ENCODE data around the gene RTN4IP1. TPM values are rescaled to one million over a fixed set of nuclear protein-coding genes. Genes with fewer than 3 reads are reported as not detected.

Gene RTN4IP1
- total RNA-seq, 2 donors from 2014 or later, result 7.1 to 8.9 TPM

DNA sequence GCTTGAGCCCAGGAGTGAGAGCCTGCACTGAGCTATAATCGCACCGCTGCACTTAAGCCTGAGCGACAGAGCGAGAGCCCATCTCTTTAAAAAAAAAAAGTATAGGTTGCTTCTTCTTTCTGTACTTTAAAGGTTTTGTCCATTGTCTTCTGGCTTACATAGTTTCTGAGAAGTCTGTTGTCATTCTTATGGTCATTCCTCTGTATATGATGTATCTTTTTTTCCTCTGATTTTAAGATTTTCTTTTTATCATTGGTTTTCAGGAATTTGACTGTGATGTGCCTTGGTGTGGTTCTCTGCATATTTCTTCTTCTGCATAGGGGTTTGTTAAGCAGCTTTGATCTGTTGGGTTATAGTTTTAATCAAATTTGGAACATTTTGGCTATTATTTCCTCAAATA, 29.2 kb upstream of the RTN4IP1 start:
- Histone ChIP-seq H3K4me3 (ENCODE audit: low read length) (no peak overlapping the region), H3K4me1 (ENCODE audit: control insufficient read depth, insufficient read depth, low read length) (no peaks in the 10 kb centered on the region), H3K27ac (ENCODE audit: low read depth, low read length) (no peak overlapping the region), H3K27me3 (ENCODE audit: control insufficient read depth, insufficient read depth, low read length, poor library complexity, severe bottlenecking) (no peaks in the 10 kb centered on the region), H3K36me3 (ENCODE audit: control insufficient read depth, insufficient read depth, low read length) (peaks cover 69% of the 10 kb centered on the region), H3K9me3 (ENCODE audit: control insufficient read depth, low read length) (peaks cover 15% of the 10 kb centered on the region), H3K9ac (ENCODE audit: extremely low read depth, low read length, poor library complexity, severe bottlenecking) (no peak overlapping the region)
- H3K27ac Mint-ChIP-seq, result no peak overlapping the region
- WGBS, 2 experiments (ENCODE audit: insufficient coverage in 1 of 2, insufficient read length in 1 of 2), result 99 to 100% methylated on average over 3 to 4 of the region's 4 CpGs
- no peaks in the 10 kb centered on the region for H3K4me1 Mint-ChIP-seq
- peaks cover 76% of the 10 kb centered on the region for H3K36me3 Mint-ChIP-seq (ENCODE audit: low read depth)
- TF ChIP-seq, protein P1, sequence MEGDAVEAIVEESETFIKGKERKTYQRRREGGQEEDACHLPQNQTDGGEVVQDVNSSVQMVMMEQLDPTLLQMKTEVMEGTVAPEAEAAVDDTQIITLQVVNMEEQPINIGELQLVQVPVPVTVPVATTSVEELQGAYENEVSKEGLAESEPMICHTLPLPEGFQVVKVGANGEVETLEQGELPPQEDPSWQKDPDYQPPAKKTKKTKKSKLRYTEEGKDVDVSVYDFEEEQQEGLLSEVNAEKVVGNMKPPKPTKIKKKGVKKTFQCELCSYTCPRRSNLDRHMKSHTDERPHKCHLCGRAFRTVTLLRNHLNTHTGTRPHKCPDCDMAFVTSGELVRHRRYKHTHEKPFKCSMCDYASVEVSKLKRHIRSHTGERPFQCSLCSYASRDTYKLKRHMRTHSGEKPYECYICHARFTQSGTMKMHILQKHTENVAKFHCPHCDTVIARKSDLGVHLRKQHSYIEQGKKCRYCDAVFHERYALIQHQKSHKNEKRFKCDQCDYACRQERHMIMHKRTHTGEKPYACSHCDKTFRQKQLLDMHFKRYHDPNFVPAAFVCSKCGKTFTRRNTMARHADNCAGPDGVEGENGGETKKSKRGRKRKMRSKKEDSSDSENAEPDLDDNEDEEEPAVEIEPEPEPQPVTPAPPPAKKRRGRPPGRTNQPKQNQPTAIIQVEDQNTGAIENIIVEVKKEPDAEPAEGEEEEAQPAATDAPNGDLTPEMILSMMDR (conservative IDR thresholded peaks at IDR 0.05), result no peak
- H3K9me3 Mint-ChIP-seq, result peaks cover 15% of the 10 kb centered on the region
- H3K27me3 Mint-ChIP-seq (ENCODE audit: insufficient read depth), result no peaks in the 10 kb centered on the region
- no peak overlapping the region for H3K4me3 Mint-ChIP-seq
- DNase-seq, result no peak

DNA sequence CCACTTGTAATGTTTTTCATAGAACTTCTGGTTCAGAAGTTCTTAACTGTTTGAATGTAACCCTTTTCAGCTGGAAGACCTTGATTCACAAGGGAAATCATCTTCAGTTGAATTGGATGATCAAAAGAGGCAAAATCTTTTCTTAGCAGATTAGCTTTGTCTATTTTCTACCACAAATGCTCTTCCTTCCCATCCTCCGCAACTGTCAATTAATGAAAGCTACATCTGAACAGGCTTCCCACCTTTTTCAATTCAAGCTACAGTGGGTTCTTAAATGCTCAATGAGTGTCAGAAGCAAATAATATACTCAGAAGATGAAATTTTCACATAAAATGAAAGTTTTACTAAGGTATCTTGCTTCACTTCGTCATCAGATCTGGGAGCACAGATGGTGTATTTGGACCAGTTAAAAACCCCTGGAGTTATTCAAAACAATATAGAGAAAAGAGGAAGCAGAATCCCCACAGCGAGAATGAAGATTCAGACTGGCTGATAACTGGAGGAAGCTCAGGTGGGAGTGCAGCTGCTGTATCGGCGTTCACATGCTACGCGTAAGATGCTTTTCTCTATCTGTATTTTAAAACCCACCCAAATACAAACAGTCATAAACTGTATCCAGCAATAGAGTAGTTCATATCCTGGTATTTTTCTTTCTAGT, 19.5 kb upstream of the RTN4IP1 start:
- H3K4me3 Mint-ChIP-seq, result no peak overlapping the region
- Histone ChIP-seq H3K4me3 (ENCODE audit: low read length) (no peak overlapping the region), H3K9ac (ENCODE audit: extremely low read depth, low read length, poor library complexity, severe bottlenecking) (no peak overlapping the region), H3K27ac (ENCODE audit: low read depth, low read length) (no peak overlapping the region), H3K36me3 (ENCODE audit: control insufficient read depth, insufficient read depth, low read length) (peaks cover 57% of the 10 kb centered on the region), H3K9me3 (ENCODE audit: control insufficient read depth, low read length) (no peaks in the 10 kb centered on the region), H3K4me1 (ENCODE audit: control insufficient read depth, insufficient read depth, low read length) (no peaks in the 10 kb centered on the region), H3K27me3 (ENCODE audit: control insufficient read depth, insufficient read depth, low read length, poor library complexity, severe bottlenecking) (no peaks in the 10 kb centered on the region)
- peaks cover 46% of the 10 kb centered on the region for H3K36me3 Mint-ChIP-seq (ENCODE audit: low read depth)
- H3K27ac Mint-ChIP-seq, result no peak overlapping the region
- no peaks in the 10 kb centered on the region for H3K27me3 Mint-ChIP-seq (ENCODE audit: insufficient read depth)
- WGBS, 2 experiments (ENCODE audit: insufficient coverage in 1 of 2, insufficient read length in 1 of 2), result 95% methylated on average over 7 of the region's 7 CpGs; no CpG with 5 or more reads in 1 of the 2 experiments
- no peak for DNase-seq
- TF ChIP-seq, protein P1 (conservative IDR thresholded peaks at IDR 0.05), result no peak
- no peaks in the 10 kb centered on the region for H3K4me1 Mint-ChIP-seq
- H3K9me3 Mint-ChIP-seq, result no peaks in the 10 kb centered on the region

DNA sequence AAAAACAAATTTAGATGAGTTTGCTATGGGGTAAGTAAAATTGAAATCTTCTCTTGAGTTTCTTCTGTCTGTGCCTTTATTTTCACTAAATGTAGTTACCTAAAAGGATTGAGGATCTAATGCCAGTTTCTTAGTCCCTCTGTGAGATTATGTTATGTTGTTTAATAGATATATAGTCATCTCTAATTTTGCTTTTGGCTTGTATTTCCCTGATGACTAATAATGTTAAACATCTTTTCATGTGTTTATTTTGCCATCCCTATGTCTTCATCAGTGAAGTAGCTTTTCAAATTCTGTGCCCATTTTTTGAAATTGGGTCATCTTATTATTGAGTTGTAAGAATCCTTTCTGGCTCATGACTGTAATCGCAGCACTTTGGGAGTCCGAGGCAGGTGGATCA, 13.8 kb upstream of the RTN4IP1 start:
- TF ChIP-seq, protein P1 (conservative IDR thresholded peaks at IDR 0.05), result no peak
- Histone ChIP-seq H3K27me3 (ENCODE audit: control insufficient read depth, insufficient read depth, low read length, poor library complexity, severe bottlenecking) (no peaks in the 10 kb centered on the region), H3K36me3 (ENCODE audit: control insufficient read depth, insufficient read depth, low read length) (peaks cover 49% of the 10 kb centered on the region), H3K27ac (ENCODE audit: low read depth, low read length) (no peak overlapping the region), H3K9ac (ENCODE audit: extremely low read depth, low read length, poor library complexity, severe bottlenecking) (no peak overlapping the region), H3K4me1 (ENCODE audit: control insufficient read depth, insufficient read depth, low read length) (no peaks in the 10 kb centered on the region), H3K9me3 (ENCODE audit: control insufficient read depth, low read length) (no peaks in the 10 kb centered on the region), H3K4me3 (ENCODE audit: low read length) (no peak overlapping the region)
- peaks cover 49% of the 10 kb centered on the region for H3K36me3 Mint-ChIP-seq (ENCODE audit: low read depth)
- H3K4me1 Mint-ChIP-seq, result no peaks in the 10 kb centered on the region
- no peaks in the 10 kb centered on the region for H3K27me3 Mint-ChIP-seq (ENCODE audit: insufficient read depth)
- no peak overlapping the region for H3K27ac Mint-ChIP-seq
- no peak overlapping the region for H3K4me3 Mint-ChIP-seq
- WGBS, 2 experiments (ENCODE audit: insufficient coverage in 1 of 2, insufficient read length in 1 of 2), result 87 to 97% methylated on average over 2 of the region's 2 CpGs
- no peaks in the 10 kb centered on the region for H3K9me3 Mint-ChIP-seq
- DNase-seq, result no peak

Data from endodermal cell (in vitro differentiated cells).